Neuronal stem cell (in vitro differentiated cells): Measurements from ENCODE around the gene COL2A1.
A peak's percentile ranks its signal among the peaks of the same experiment; 100 is the strongest.

ENCODE experiments used
- DNase-seq: peaks from one replicate; pipeline ENCODE4 v3.0.0-alpha.2; 2013; ENCODE audit warnings: low spot score
- H2AFZ ChIP-seq: one replicate; pipeline ENCODE4 v1.6.1; 2013; ENCODE audit warnings: mild to moderate bottlenecking, low read length, inconsistent platforms
- H2AK5ac ChIP-seq: 2 replicates; pipeline ENCODE4 v1.6.1; 2013; ENCODE audit warnings: low read depth, mild to moderate bottlenecking, inconsistent platforms, low read length, moderate library complexity, mixed read lengths
- H2BK120ac ChIP-seq: 2 replicates; pipeline ENCODE4 v1.6.1; 2013; ENCODE audit warnings: low read depth, mild to moderate bottlenecking, inconsistent platforms, low read length, moderate library complexity, mixed read lengths
- H2BK12ac ChIP-seq: one replicate; pipeline ENCODE4 v1.6.1; 2013; ENCODE audit warnings: low read length, inconsistent platforms
- H2BK15ac ChIP-seq: 2 replicates; pipeline ENCODE4 v1.6.1; 2013; ENCODE audit warnings: mild to moderate bottlenecking, low read length, inconsistent platforms, mixed read lengths
- H2BK5ac ChIP-seq: one replicate; pipeline ENCODE4 v1.6.1; 2013; ENCODE audit warnings: inconsistent platforms, mild to moderate bottlenecking, low read length, moderate library complexity
- H3K14ac ChIP-seq: one replicate; pipeline ENCODE4 v1.6.1; 2013; ENCODE audit warnings: low read length, inconsistent platforms
- H3K18ac ChIP-seq: 2 replicates; pipeline ENCODE4 v1.6.1; 2013; ENCODE audit warnings: low read length, inconsistent platforms
- H3K23ac ChIP-seq: 2 replicates; pipeline ENCODE4 v1.6.1; 2013; ENCODE audit warnings: low read depth, mild to moderate bottlenecking, mixed read lengths, low read length, inconsistent platforms; ENCODE audit not compliant: poor library complexity
- H3K27ac ChIP-seq: replicated peaks from 3 replicates; pipeline ENCODE4 v1.5.1; 2013; ENCODE audit warnings: low read length, inconsistent platforms
- H3K27me3 ChIP-seq, 3 experiments: 2 replicates each; pipeline ENCODE4 v1.6.1; 2013; ENCODE audit warnings: low read length in 3 of 3, mild to moderate bottlenecking in 2 of 3, inconsistent platforms in 1 of 3, low read depth in 1 of 3, mixed read lengths in 1 of 3, moderate library complexity in 1 of 3; ENCODE audit not compliant: control insufficient read depth in 3 of 3, insufficient read depth in 3 of 3
- H3K36me3 ChIP-seq, 2 donors: replicated peaks in 1 of 2; 2 replicates each; pipeline ENCODE4 v1.6.1; 2013; ENCODE audit warnings: low read length in 2 of 2; ENCODE audit not compliant: control insufficient read depth in 2 of 2, insufficient read depth in 2 of 2
- H3K4ac ChIP-seq: 2 replicates; pipeline ENCODE4 v1.6.1; 2013; ENCODE audit warnings: inconsistent platforms, mild to moderate bottlenecking, low read length, moderate library complexity
- H3K4me1 ChIP-seq, 2 donors: 1 replicate in 1 of 2; 2 replicates in 1 of 2; pipeline ENCODE4 v1.6.1; 2013; ENCODE audit warnings: low read length in 2 of 2, low read depth in 1 of 2; ENCODE audit not compliant: control insufficient read depth in 2 of 2, insufficient read depth in 1 of 2
- H3K4me2 ChIP-seq: one replicate; pipeline ENCODE4 v1.6.1; 2013; ENCODE audit warnings: mild to moderate bottlenecking, low read length, inconsistent platforms; ENCODE audit not compliant: insufficient read depth, poor library complexity, severe bottlenecking
- H3K4me3 ChIP-seq, 2 donors: 2 replicates each; pipeline ENCODE4 v1.5.1; 2013; ENCODE audit warnings: low read length in 2 of 2, mild to moderate bottlenecking in 2 of 2, inconsistent platforms in 1 of 2, moderate library complexity in 1 of 2
- H3K79me1 ChIP-seq: one replicate; pipeline ENCODE4 v1.6.1; 2013; ENCODE audit warnings: low read depth, mild to moderate bottlenecking, inconsistent platforms, low read length, moderate library complexity
- H3K9ac ChIP-seq: one replicate; pipeline ENCODE4 v1.6.1; 2013; ENCODE audit warnings: mild to moderate bottlenecking, low read depth, low read length, inconsistent platforms; ENCODE audit not compliant: poor library complexity
- H3K9me3 ChIP-seq, 2 donors: replicated peaks in 1 of 2; 2 replicates each; pipeline versions ENCODE3 to v1.6.1; 2013; ENCODE audit warnings: low read length in 2 of 2, mild to moderate bottlenecking in 2 of 2, inconsistent platforms in 1 of 2, low read depth in 1 of 2, mixed read lengths in 1 of 2, moderate library complexity in 1 of 2; ENCODE audit not compliant: control insufficient read depth in 2 of 2, insufficient read depth in 1 of 2
- H4K8ac ChIP-seq: one replicate; pipeline ENCODE4 v1.6.1; 2013; ENCODE audit warnings: low read depth, mild to moderate bottlenecking, inconsistent platforms, low read length, moderate library complexity
- H4K91ac ChIP-seq: one replicate; pipeline ENCODE4 v1.6.1; 2013; ENCODE audit warnings: low read length, low read depth, mild to moderate bottlenecking, inconsistent platforms; ENCODE audit not compliant: poor library complexity
- WGBS, 2 donors: extraction: QIAGEN DNeasy Blood & Tissue Kit; methylation state at CpG; one replicate each; pipeline ENCODE4 v1.1.7; 2013; ENCODE audit warnings: missing lambda C conversion rate in 2 of 2, mixed read lengths in 1 of 2; ENCODE audit not compliant: insufficient read length in 2 of 2, insufficient replicate concordance in 1 of 2; ENCODE audit errors: extremely low coverage in 2 of 2; 5-methylcytosine and 5-hydroxymethylcytosine counted together

Gene COL2A1

DNA sequence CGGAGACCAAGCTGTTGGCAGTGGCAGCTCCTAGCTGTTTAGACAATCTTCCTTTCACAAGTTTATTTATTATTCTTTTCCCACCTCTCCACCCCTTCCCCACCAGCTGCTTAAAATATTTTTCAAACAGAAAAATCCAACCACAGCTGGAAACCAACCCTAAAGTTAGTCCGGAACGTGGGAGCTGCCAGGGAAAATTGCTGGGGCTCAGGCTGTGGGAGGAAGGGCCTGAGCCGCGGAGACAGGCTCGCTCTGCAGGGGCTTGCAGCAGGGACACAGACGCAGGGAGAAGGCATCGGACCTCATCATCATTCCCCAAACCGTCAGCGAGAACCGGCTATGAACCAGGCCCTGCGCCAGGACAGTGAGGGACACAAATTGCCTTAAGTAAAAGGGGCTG is 56.9 kb downstream of the COL2A1 start:
- peaks cover 0 to 29% (median 7%) of the 10 kb centered on the region in 3 experiments for H3K27me3 ChIP-seq
- no peaks in the 10 kb centered on the region for H3K36me3 ChIP-seq
- H3K4me3 ChIP-seq: no peak overlapping the region
- peak overlapping the region; percentile 88 for H3K18ac ChIP-seq
- no CpG with 5 or more reads among the region's 12 CpGs for WGBS, 2 donors
- H2AK5ac ChIP-seq: peak overlapping the region; percentile 6
- no peak overlapping the region for H2BK12ac ChIP-seq
- peak overlapping the region; percentile 24 for H3K4ac ChIP-seq
- H3K23ac ChIP-seq: no peak overlapping the region
- no peaks in the 10 kb centered on the region for H3K79me1 ChIP-seq
- peak overlapping the region; percentile 10 for H3K9ac ChIP-seq
- DNase-seq: no peak
- peak overlapping the region; percentile 23 for H2AFZ ChIP-seq
- no peak overlapping the region for H2BK5ac ChIP-seq
- peaks cover 3 to 8% of the 10 kb centered on the region in 2 donors for H3K4me1 ChIP-seq
- no peak overlapping the region for H4K91ac ChIP-seq
- H3K4me2 ChIP-seq: no peak overlapping the region
- H3K14ac ChIP-seq: peak overlapping the region; percentile 86
- H2BK15ac ChIP-seq: no peak overlapping the region
- H3K27ac ChIP-seq: no peak overlapping the region
- H2BK120ac ChIP-seq: no peak overlapping the region
- H4K8ac ChIP-seq: no peak overlapping the region
- no peaks in the 10 kb centered on the region for H3K9me3 ChIP-seq

DNA sequence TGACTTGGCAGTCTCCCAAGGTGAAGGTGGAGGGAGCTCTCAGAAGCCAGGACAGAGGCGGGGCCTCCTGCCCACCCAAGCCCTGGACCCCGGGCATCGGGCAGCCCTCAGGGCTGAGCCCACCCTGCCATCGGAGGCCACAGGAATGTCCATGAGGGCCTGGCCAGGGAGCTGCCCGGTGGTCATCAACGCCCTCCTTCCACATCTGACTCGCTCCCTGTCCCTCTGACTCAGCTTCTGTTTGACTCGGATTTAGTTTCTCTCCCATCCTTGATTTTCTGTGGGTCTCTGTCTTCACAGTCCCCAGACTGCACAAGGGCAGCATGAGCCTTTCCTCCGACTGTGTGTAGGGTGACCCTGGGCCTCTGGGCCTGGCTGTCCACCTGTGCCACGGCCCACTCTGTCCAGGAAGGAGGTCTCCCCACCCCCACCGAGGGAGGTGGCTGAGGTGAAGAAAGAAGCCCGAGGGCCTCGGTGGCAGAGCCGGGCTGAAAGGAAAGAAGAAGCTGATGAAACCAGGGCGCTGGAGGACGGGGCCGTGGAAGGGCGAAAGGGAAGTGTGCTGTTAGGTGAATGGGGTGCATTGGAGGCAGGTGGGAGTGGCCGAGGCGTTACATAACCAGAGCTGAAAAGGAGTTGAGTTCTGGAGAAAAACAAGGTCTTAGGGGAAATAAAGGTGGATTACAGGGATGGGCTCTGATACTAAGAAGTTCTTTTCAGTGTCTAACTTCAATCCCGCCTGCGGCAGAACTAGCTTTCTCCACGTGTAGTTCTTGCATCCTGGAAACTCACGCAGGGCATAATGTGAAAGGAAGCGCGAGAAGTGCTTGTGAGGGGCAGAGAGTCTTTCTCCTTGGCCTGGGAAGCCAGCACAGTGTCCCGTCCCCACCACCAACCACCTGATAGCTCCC is 57.6 kb downstream of the COL2A1 start:
- Histone ChIP-seq H3K4me2 (no peak overlapping the region), H4K91ac (no peak overlapping the region), H3K18ac (peak overlapping the region; percentile 83), H3K9ac (no peak overlapping the region), H2BK5ac (peak overlapping the region; percentile 66), H3K79me1 (no peaks in the 10 kb centered on the region), H2BK12ac (peak overlapping the region; percentile 87), H4K8ac (no peak overlapping the region), H2AK5ac (peak overlapping the region; percentile 81), H3K4me3 (no peak overlapping the region), H3K4ac (no peak overlapping the region), H3K9me3 (no peaks in the 10 kb centered on the region), H3K4me1 (peaks cover 3 to 13% of the 10 kb centered on the region in 2 donors), H3K14ac (no peak overlapping the region), H3K36me3 (no peaks in the 10 kb centered on the region), H2BK15ac (peak overlapping the region; percentile 40), H3K27ac (no peak overlapping the region), H2AFZ (peak overlapping the region; percentile 23), H3K23ac (no peak overlapping the region), H3K27me3 (peaks cover 0 to 25% (median 9%) of the 10 kb centered on the region in 3 experiments), H2BK120ac (no peak overlapping the region)
- no peak for DNase-seq
- WGBS, 2 donors: no CpG with 5 or more reads among the region's 27 CpGs

DNA sequence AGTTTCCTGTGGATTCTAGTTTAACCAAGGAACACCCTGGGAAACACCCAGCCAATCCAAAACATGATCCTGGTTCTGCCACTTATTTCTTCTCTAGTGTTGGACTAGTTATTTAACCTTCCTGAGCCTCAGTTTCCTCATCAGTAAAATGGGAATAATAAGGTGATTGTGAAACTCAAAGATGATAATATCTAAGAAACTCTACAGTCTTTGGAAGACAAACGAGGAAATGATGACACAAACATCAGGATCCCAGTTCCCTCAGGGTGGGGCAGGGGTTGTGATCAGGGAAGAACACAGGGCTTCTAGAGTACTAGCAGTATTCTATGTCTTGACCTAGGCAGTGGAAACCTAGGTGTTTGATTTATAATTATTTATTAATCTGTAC is 58.9 kb downstream of the COL2A1 start:
- Histone ChIP-seq H3K4ac (no peak overlapping the region), H3K4me3 (no peak overlapping the region), H4K91ac (no peak overlapping the region), H3K36me3 (no peaks in the 10 kb centered on the region), H3K14ac (no peak overlapping the region), H3K9ac (no peak overlapping the region), H3K27me3 (peaks cover 0 to 32% (median 9%) of the 10 kb centered on the region in 3 experiments), H3K4me1 (peaks cover 3 to 11% of the 10 kb centered on the region in 2 donors), H3K27ac (no peak overlapping the region), H2AK5ac (no peak overlapping the region), H2BK120ac (no peak overlapping the region), H3K79me1 (no peaks in the 10 kb centered on the region), H2BK5ac (no peak overlapping the region), H2AFZ (no peak overlapping the region), H3K23ac (no peak overlapping the region), H2BK15ac (no peak overlapping the region), H3K9me3 (no peaks in the 10 kb centered on the region), H3K18ac (no peak overlapping the region), H3K4me2 (no peak overlapping the region), H2BK12ac (no peak overlapping the region), H4K8ac (no peak overlapping the region)
- DNase-seq: no peak
- no CpG with 5 or more reads among the region's 1 CpG for WGBS, 2 donors

DNA sequence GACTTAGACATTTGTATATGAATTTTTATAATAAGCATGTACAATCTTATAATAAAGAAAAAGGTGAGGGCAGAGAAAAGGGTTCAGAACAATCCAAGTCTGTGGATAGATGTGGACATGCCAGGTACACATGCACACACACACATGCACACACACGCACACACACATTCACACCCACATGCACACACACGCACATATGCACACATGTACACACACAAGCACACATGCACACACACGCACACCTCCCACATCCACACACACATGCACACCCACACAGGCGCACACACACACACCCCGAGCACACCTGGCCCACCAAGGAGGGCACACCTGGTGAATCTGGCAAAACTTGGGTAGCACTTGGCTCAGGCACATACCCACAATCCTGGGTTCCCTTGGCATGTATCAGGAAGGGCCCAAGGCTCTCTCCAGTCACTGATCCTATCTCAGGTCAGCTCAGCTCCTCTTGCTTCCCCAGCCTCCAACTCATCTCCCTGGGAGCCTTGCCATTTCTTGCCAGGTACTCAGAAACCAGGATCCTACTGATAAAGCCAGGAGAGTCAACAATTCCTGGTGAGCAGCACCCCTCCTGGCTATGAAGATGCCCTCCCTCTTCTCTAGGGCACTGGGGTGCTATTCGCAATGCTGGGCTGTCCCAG is 59.5 kb downstream of the COL2A1 start:
- peak overlapping the region; percentile 15 for H3K23ac ChIP-seq
- H2BK15ac ChIP-seq: no peak overlapping the region
- no peak overlapping the region for H2BK120ac ChIP-seq
- DNase-seq: no peak
- H3K9ac ChIP-seq: peak overlapping the region; percentile 38
- peaks cover 3 to 9% of the 10 kb centered on the region in 2 donors for H3K4me1 ChIP-seq
- no CpG with 5 or more reads among the region's 6 CpGs for WGBS, 2 donors
- no peak overlapping the region for H2BK5ac ChIP-seq
- H4K8ac ChIP-seq: no peak overlapping the region
- peaks cover 0 to 32% (median 9%) of the 10 kb centered on the region in 3 experiments for H3K27me3 ChIP-seq
- no peak overlapping the region for H3K4me2 ChIP-seq
- no peak overlapping the region for H3K27ac ChIP-seq
- no peaks in the 10 kb centered on the region for H3K9me3 ChIP-seq
- H3K4me3 ChIP-seq: peak overlapping the region in 1 of 2 donors; percentile 66
- no peaks in the 10 kb centered on the region for H3K79me1 ChIP-seq
- H4K91ac ChIP-seq: no peak overlapping the region
- no peak overlapping the region for H2BK12ac ChIP-seq
- no peak overlapping the region for H3K18ac ChIP-seq
- H3K14ac ChIP-seq: no peak overlapping the region
- no peak overlapping the region for H2AFZ ChIP-seq
- no peak overlapping the region for H3K4ac ChIP-seq
- no peak overlapping the region for H2AK5ac ChIP-seq
- no peaks in the 10 kb centered on the region for H3K36me3 ChIP-seq
